ELR (cell line): ENCODE data around the gene DRC7.
"Not testable (repeated sequence)": the region's sequence is repeated elsewhere in the genome, so short reads cannot be mapped to it uniquely, and the experiment has no call there.

ENCODE experiments used
- DNase-seq: peaks from one replicate; pipeline ENCODE4 v3.0.0-alpha.2; 2015; ENCODE audit warnings: low read depth

Gene DRC7

DNA sequence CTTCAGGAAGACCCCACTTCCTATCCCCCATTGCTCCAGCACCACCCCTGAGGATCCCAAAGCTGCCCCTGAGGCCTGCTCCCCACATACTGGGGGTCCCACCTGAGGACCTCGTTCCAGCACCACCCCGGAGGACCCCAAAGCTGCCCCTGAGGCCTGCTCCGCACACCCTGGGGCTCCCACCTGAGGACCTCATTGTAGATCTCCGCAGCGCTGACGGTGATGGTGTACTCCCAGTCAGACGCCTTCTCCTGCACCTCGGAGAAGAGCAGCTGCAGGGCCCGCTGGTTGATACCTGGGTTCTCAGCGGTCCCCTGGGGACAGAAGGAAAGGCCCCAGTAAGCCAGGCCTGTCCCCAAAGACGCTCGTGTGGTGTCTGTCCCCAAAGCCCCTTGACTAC is 67.4 kb downstream of the DRC7 start:
- no peak for DNase-seq

- no peak for DNase-seq
Measured at GRCh38 chr16:57762365-57763040, 67.9 kb downstream of the DRC7 start.

- no peak for DNase-seq
Measured at GRCh38 chr16:57763285-57764005, 68.8 kb downstream of the DRC7 start.

DNA sequence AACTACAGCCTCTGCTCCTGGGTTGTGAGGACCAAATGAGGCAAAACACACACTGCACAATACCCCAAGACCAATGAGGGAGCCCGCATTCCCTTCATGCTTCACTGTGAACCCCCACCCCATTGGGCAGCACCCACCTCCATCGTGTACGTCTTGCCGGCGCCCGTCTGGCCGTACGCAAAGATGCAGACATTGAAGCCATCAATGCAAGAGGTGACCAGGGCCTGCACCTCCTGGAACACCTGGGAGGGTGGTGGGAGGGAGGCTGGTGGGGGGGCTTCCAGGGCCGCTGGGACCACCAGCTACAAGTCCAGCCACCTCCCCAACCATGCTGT is 69.4 kb downstream of the DRC7 start:
- DNase-seq, result no peak

GRCh38 chr16:57764341-57765159 is 69.9 kb downstream of the DRC7 start:
- peak; percentile 97 for DNase-seq

DNA sequence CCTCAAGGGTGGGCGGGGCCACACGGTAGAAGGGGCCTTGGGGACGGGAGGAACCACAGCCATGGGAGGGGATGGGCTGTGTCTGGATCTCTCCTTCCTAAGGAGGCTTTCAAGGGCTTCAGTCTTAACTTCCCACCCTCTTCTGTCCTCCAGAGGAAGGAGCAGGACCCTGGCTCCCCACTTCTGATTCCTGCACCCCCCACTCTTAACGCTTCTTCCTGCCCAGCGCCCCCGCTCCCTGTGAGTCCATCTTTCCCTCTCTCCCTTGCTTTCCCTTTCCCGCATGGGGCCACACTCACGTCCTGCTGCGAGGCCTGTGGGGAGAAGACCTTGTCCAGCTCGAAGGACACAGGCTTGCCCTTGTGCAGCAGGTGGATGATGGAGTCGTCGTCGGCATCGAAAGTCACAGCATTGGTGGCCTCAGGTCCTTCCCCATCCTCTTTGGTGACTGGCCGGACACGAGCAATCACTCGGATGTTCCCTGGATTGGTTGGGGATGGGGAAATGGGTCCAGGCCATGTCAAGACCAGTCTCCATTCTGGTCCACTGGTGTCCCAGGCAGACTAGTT is 70.6 kb downstream of the DRC7 start:
- no peak for DNase-seq

DNA sequence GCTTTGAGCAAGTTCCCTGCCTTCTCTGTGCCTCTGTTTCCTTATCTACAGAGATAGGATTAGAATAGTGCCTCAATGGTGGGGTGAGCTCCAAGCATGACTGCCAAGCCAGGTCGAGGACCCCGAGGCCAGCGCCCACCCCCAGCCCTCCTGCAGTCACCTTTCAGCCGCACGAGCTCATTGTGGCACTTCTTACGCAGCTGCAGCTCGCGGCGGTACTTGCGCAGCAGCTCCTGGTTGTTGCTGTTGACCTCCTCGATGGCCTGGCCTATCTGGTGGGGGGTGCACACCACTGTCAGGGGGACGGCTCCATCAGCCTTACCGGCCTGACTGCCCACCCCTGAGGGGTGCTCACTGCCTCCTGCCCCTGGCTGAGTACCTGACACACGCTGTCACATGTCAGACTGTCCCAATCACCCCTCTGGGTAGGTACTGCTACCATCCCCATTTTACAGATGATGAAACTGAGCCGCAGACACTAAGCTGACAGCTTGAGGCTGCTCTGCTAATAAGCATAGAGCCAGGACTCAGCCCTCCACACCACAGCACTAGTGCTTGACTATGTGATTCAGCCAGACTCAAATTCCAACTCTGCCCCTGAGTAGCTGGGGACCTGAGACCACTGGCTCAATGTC is 72.2 kb downstream of the DRC7 start:
- no peak for DNase-seq

DNA sequence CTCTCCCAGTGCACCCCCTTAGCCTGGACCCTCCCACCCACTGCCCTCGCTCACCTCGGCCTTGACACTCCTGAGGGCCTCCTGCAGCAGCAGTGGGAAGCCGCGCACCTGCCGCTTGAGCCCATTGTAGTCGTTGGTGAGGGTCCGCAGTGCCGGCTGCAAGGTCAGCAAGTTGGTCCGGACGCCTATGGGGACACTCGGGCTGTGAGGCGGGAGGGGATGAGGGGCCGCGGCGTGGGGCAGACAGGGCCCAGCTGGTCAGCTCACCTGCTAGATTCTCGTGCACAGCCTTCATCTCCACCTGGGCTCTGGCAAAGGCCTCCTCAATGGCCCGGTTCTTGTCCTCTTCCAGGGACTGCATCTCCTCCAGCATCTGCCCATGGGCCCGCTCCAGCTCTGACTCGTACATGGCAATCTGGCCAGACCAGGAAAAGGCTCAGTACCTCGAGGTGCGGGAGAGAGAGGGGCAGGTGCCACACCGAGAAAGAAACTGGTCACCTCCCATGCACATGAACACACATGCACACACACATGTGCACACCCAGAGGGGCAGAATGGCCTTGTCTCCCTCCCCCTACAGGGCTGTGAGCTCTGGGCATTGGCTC is 75.0 kb downstream of the DRC7 start:
- no peak for DNase-seq

GRCh38 chr16:57770361-57770760 is 75.8 kb downstream of the DRC7 start:
- DNase-seq, result no peak

DNA sequence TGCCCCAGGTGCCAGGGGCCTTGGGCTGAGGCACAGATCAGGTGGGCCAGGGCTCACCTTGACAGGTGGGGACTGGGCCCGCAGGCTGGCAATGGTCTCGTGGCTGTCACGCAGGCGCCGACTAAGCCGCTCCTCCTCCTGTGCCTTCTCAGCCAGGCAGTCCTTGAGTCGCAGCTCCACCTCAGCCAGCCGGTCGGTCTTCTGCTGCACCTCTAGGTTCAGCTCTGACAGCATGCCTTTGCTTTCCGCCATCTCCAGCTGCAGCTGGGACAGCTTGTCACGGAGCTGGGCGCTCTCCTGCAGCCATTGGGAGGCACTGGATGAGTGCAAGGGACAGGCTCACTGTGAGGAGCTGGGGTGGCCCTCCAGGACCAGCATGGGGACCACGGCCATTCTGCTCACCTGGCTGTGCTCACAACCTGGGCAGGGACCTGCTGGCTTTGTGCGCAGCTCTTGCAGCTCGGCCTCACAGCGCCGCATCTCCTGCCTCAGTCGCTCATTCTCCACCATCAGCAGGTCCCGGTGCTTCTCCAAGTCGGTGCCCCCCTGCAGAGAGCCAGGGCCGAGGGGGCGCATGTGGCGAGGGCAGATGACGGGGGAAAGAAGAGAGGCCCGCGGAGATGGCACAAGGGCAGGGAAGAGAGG is 76.7 kb downstream of the DRC7 start:
- no peak for DNase-seq

- no peak for DNase-seq
Measured at GRCh38 chr16:57773019-57773418, 78.4 kb downstream of the DRC7 start.

DNA sequence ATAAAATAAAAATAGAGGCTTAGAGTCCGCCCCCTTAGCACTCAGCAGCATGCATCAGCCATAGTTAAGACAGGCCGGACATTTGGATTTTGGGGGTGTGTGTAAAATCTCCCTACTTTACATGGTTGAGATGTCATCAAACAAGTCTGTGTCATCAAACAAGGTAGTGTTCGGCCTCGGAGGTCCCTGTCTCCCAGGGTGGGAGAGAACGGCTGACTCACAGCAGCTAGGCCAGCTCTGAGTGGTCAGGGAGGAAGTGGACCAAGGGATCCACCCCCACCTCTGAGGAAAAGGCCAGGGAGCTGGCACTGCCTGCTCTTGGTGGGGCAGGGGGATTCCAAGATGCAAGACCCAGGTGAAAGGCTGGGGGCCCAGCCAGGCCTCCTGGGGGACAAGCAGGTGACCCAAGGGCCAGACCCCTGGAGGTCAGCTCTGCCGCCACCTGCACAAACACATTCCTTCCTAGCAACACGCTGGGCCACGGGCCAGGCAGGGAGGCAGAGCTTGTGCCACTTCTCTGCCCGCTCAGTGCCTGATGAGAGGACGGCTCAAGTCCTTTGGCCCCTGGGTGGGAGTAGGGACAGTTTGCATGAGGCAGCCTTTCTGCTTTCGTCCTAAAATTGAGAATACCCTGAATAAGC is 79.2 kb downstream of the DRC7 start:
- peak; percentile 72 for DNase-seq

- no peak for DNase-seq
Measured at GRCh38 chr16:57774705-57775285, 80.2 kb downstream of the DRC7 start.

- peak; percentile 24 for DNase-seq
Measured at GRCh38 chr16:57775661-57776469, 81.3 kb downstream of the DRC7 start.

DNA sequence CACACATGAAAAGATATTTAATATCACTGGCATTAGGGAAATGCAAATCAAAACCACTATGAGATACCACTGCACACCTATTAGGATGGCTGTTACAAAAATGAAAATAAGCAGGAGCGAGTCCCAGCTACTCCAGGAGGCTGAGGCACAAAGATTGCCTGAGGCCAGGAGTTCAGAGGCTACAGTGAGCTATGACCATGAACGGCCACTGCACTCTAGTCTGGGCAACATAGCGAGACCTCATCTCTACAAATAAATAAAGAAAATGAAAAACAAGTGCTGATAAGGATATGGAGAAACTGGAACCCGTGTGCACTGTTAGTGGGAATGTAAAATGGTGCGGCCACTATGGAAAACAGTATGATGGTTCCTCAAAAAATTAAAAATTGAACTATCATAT is 84.1 kb downstream of the DRC7 start:
- DNase-seq, result no peak

- not testable (repeated sequence) for DNase-seq
Measured at GRCh38 chr16:57779836-57780235, 85.2 kb downstream of the DRC7 start.

GRCh38 chr16:57781349-57781740 is 86.7 kb downstream of the DRC7 start:
- no peak for DNase-seq
